HG03175 (cell line): Measurements from ENCODE around the gene COL12A1.

Experiments used
- ATAC-seq: cut with Tn5 transposase; IDR thresholded peaks from one replicate; pipeline ENCODE4 v1.9.1; 2021; ENCODE audit warnings: mild to moderate bottlenecking, moderate library complexity; ENCODE audit not compliant: unreplicated experiment

Gene COL12A1

DNA sequence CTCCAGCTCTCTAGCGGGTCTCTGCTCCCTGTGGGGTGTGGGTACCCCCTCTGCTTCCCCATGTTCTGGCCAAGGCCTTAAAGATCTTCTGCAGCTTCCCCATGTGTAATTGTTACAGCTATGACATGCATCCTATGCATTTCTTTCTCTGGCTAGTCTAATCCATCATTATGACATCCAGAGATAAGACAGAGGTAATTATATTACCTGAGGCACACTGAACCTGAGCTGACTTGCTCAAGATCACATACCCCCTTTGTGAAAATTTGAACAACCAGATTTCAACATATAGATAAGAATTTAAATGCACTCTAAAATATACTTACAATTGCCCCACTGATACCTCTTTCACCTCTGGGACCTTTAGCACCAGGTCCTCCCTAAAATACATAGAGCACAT is 102.4 kb downstream of the COL12A1 start:
- no peak for ATAC-seq

DNA sequence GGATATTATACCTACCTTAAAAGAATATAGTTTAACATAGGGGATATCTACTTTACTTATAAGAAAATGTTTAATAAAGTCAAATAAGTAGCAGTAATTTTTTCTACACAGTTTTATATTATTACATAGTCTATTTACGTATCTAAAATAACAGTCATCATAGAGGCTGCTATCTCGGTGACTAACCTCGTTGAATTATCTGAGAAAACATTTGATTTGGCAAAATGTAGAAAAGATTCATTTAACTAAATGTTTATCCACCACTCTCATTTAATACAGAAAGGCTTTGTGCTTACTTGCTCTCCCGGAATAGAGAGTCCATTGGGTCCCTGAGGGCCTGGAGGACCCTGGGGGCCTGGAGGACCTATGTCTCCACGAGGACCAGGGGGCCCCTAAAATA is 103.6 kb downstream of the COL12A1 start:
- ATAC-seq: no peak

DNA sequence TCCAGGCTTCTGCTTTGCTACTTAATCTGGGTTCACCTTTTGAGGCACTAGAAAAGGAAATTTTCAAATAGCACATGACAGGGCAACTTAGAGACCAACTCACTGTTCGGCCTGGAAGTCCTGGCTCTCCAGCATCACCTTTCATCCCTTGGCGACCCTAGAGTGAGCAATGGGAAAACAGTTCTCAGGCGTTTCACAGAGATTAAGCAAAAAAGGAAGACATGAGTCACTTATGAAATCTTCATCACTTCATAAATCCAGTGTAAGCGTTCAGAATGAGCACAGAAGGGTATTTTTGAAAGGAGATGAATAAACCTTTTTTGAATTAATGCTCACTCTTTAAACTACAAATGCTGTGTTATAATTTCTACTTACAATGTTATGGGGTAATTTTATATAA is 104.0 kb downstream of the COL12A1 start:
- no peak for ATAC-seq

DNA sequence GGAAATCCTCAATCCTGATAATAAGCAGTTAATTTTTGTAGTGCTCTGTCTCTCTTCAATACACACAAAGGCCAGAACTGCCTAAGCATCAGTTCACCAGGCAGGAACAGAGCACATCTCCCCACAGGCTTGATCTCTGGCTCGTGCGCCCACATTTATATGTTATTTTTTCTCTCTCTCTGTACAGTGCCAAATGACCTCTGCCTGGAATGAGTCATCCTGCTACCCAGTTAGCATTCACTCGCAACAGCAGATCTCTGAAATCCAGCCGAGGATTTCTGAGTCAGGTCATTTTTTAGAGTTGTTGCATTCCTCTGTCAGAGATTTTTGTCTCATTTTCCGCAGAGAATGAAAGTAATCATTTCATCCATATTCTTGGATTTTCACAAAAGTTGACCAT is 107.1 kb downstream of the COL12A1 start:
- no peak for ATAC-seq

DNA sequence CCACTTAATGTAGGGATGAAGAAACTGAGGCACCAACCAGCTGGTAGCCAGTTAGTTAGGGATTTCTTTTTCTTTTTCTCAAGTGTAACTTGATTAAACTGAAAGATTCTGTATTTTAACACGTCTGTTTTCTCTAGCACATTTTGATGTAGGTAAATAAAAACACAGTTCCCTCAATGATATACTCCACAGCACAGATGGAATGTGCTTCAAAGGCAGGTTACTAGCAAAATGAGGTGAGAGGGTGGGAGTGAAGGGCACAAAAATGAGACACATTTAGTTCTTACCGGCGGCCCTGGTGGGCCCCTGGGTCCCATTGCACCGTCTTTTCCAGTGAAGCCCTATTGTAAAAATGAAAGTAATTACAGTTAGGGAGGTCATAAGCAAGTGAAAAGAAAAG is 108.9 kb downstream of the COL12A1 start:
- no peak for ATAC-seq

DNA sequence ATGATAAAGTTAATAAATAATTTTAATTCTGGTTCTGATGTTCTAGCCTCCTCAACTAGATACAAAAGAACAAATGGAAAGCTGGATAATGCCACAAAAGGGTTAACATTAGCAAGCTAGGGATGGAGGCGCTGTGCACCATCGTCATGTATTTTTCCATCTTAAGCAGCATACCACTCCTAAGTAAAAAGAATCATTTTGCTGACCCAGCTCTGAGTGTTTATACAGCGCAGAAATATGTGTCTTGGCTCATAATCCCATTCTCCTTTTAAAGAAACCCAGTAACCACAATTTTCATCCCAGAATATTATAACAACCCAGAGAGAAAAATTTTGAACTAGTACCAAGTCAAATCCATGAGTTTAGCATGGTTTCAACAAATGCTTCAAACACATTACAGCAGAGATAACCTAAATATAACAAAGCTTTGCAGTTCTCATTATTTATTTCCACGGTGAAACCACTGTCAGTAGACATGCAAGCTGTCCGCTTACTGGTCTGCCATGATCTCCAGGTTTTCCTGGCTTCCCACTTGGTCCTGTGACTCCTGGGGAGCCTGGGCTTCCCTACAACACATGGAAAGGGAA is 111.1 kb downstream of the COL12A1 start:
- no peak for ATAC-seq

DNA sequence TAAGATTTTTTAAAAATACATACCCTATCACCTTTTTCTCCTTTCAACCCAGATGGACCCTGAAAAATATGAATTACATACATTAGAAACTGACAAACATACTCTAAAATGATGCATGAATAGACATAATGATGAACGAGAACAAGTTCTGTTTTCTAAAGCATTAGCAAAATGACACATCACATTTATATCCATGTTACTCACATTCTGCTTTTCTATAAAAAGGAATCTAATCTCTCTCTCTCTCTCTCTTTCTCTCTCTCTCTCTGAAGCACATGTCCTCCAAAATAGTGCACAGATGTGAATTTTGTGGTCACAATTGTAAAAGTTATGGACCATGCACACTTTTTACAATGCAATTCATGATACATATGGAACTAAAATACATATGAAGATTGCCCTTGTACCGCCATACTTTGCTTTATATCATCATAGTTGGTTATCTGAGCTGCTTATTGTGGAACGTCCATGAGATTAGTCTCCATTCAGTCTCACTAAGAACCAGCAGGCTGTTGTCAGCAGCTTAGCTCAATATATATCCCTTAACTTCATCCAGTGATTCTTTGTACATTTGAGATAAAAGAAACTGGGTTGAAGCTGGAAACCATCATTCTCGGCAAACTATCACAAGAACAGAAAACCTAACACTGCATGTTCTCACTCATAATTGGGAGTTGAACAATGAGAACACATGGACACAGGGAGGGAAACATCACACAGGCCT is 114.2 kb downstream of the COL12A1 start:
- ATAC-seq: no peak

DNA sequence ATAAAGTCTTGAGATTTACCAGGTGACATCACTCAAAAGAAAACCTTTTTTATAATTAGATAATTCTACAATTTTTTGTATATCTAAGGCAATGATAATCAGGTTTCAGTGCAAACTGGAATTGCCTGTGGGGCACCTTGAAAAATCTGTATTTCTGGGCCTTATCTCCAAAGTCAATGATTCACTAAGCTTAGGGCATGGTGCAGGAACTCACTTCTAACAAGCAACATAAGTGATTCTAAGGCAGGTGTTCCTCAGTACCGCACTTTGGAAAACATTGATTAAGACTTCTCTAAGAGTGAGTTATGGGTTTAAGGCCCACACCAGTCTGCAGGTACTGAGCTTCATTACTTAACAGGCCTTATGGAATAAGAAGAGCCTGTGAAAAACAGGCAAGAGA is 115.3 kb downstream of the COL12A1 start:
- no peak for ATAC-seq

DNA sequence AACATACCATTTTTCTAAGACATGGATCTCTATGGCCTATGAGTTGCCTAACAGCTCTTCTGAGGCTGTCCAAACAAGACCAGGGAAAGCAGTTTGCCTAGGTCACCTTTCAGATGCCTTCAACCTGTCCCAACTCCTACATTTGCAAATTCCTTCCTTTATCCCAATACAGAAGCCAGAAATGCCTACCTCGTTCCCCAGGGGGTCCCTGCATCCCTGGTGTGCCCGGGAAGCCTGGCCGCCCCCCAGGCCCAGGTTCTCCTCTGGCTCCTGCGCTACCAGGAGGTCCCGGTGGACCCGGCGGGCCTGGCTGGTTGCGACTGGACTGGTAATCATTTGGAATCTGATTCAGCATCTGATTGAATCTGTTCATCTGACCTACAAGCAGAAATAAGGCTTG is 115.9 kb downstream of the COL12A1 start:
- no peak for ATAC-seq

DNA sequence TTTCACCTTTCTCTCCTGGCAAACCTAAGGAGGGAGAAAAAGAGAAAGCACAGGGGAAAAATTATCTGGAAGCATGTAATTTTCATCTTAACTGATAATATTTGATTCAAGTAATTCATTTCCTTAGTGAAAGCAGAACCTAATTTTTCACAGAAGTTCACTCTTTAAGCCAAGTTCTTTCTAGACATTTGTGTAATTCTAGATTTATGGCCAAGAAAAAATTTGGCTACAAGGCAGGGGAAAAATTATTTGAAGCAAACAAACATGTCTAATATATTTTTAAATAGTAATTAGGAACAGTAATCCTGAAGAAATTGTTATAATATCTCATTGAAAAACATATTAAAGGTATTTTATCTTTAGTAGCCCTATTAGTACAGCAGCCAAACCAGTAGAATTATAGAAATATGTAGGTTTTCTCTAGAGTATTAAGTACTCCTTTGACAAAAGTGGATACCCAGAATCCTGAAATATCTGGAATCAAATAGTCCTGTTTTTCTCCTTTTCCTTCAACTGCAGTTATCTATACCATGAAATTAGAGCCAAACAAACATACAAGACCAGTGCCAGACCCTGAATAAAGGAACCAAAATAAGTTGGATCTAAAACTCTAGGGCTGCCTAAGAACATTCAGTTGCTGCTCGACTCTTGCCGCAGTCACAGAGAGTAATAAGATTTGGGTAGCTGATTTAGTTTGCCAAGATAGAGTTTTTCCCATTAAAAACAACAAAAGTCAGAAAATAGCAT is 116.5 kb downstream of the COL12A1 start:
- ATAC-seq: no peak

DNA sequence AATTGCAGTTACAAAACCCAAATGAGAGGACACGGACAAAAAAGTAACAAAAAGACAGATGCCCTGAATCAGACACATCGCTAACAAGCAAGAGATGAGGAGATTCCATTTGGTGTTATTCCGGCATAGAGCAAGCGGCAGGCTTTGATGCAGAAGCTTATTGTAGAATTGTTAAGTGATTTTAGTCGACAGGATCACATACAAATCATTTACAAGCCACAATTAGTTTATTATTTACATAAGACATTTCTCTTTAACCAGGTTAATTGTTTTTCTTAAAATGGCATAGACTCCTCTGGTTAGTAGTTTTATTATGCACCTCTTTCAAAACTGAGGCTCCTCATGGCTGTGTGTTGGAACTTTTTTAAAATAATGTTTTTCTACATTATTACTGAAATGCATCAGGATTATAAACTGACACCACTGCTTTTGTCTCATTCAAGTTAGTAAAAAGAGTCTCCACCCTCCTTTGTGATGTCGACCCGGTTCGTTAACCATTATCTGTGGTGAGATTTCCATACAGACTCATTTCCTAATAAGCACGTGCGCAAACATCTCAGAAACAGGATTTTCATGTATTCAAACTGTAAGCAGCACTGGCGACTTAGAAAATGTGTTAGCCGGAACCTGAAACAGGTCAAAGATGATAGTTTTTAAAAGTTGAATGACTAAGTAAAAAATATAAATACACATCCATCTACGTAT is 119.8 kb downstream of the COL12A1 start:
- ATAC-seq: no peak

DNA sequence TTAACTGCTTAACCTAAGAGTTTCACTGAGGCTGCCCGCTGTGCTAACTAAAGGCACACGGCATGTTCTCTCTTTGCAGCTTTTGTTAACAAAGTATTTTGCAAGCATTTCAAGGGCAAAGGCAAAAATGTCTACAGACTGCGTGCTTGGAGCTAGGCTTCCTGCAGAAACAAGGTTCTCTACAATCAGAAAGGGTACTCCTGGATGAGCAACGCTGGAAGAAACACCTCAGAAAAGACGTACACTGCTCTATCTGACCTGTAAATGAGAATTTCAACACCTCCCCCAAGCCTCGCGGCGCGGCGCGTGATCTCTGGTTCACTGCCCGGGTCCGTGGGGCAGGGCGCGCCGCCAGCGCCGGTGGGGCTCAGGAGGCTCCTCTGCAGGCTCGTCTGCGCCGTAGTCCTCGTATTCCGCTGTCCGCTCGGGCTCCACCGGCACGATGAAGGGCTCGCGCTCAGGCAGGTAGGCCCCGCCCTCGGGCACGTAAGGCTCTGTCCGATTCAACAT is 120.9 kb downstream of the COL12A1 start:
- ATAC-seq: no peak

DNA sequence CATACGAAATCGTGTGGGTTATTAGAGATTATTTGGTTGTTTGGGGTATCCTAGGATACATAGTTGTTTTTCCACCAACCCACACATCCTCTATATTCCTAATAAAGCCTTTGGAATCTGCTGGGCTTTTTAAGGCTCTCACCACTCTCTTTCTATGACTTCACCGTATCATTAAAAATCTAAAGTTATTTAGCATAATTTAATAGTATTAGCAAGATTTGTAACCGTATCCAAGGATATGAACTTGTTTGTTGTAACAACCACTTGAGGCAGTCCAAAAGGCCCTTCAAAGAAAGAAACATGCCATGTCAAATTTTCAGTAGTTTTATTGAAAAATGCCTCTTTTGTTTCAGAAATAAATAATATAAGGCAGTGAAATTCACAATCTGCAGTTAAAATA is 121.8 kb downstream of the COL12A1 start:
- ATAC-seq: no peak

DNA sequence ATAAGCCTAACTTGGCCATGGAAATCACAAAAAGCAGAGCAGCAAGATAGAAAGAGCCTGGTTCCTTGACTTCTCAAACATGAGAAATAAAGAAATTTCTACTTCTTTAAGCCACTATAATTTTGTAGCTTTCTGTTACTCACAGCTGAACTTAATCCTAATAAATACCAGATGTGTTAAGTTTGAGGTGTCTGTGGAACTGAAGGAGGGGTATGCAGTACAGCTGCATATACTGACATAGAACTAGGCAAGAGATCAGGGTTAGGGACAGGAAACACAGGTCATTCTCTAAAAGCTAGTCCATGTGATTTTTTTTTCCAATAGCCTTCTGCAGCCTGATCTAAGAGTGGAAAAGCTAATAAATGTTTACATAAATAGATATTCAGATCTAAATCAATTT is 123.9 kb downstream of the COL12A1 start:
- no peak for ATAC-seq

DNA sequence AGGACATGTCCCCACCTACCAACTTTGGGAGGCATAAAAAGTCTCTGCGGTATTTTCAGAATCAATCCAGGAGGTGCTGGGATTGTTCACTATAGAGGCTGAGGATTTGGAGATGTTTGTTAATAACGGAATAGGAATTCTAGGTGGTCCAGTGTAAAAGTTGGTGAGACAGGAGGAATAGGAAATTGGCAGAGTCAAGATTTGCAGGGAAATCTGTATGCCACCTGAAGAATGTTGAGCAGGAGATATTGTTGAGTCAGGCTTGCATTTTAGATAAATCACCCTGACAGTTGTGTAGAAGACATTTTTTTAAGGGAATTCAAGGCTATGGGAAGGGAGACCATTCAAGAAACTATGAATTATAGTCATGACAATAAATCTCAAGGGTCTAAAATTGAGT is 124.8 kb downstream of the COL12A1 start:
- no peak for ATAC-seq

DNA sequence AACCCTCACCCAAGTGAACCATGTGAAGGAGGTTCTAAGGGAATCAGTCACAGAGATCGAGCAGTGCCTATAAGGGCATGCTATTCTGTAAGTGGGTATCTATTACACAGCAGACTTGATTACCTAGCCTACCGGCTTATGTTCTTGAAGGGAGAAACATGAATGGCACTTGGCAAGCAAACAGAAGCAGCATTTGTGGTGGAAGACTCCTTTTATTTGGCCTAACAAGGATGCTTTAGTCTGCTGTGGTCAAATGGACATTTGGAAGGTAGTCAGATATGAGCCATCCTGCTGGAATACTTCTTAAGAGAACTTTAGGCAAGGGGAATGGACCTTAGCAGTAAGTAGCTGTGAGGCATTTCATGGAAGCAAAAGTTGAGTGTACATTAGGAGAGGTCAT is 126.3 kb downstream of the COL12A1 start:
- no peak for ATAC-seq

DNA sequence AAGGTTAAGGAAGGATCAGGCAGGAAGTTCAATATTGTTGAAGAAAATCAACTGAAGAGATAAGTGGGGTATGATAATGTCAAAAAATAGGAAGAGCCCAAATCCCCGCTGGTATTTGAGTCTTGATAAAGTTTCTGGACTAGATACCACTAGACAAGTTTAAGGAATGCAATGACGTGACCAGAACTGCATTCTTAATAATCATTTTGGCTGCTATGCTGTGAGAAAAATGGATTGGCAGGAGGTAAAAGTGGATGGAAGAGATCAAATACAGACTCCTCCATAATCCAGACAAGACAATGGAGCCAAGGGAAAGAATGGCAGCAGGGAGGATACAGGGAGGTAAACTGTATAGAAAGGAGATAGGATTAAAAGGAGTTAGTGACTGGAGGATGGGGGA is 128.2 kb downstream of the COL12A1 start:
- ATAC-seq: no peak

DNA sequence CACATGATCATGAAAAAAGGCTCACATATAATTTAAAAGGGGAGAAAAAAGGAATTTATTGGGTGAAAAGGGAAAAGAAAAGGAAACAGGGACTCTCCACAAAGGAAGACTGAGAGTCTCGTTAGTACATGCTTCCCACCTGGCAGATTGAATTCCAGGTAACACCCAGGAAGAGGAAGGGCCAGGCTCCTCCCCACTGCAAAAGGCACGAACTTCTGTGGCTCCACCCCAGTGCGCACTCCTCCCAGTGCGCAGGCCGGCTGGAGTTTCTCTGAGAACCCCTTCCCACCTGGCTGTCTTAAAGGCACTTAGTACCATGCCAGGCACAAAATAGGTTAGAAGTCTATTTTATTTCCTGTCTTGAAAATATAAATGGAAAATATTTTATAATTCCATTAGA is 129.8 kb downstream of the COL12A1 start:
- ATAC-seq: no peak

DNA sequence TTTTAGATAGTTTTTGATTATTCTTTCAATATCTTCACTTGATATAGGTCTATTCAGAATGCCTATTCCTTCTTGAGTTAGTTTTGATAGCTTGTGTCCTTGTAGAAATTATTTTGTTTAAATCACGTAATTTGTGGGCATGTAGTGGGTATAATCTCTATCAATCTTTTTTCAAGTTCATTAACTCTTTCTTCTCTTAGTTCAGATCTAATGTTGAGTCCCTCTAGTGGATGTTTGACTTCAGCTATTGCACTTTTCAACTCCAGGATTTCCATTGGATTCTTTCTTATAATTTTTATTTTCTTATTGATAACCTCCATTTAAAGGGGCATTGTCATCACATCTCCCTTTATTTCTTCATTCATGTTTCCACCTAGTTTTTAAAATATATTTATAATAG is 135.6 kb downstream of the COL12A1 start:
- ATAC-seq: no peak

DNA sequence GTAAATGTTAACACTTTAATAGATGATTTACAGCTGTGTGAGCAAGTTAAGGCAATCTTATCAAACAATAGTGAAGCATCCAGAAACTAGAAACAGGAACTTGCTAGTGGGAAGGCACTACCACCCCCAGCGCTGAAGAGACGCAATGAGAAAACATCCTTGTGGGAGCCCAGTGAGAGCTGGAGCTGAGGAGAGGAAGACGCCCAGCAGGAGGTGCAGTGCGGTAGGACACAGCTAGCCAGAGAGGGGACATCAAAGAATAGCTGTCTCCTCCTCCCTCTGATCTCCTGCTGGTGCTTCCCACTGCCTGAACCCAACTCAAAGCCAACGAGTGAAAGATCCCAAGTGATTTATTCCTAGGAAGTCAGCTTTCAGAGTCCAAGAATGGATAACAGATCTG is 140.3 kb downstream of the COL12A1 start:
- ATAC-seq: no peak

DNA sequence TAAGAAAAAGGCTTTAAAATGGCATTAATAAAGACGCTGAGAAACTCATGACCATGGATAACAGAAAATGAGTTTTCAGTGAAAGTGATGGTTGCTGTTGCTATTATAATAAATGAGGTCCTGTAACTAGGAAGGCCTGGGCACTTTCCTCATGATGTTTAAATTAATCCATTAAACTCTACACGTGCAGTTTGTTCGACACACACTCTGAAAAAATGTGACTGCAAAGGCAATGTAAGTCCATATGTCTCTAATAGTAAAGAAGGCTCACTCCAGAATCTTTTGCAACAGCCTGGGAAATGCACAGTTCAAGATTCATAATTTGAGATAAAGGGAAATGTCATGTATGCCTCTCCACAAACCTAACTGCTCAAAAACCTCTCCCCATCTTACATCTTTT is 153.4 kb downstream of the COL12A1 start:
- ATAC-seq: no peak

DNA sequence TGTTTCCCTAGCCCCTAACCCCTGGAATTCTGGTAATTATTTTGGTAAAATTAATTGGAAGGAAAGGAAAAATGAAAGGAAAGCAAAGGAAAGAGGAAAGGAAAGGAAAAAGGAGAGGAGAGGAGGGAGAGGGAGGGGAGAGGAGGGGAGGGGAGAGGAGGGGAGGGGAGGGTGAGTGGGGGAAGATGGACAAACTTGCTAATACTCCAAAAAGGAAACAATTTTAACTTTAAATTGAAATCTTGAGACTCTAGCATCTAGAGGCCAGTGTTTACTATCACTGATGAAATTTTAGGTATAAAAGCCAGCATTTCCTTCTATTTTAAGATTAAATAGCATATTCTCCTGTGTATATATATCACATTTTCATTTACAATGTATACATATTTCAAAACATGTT is 156.5 kb downstream of the COL12A1 start:
- no peak for ATAC-seq
